Measurements from ENCODE around the gene PBX1.

Gene PBX1

DNA sequence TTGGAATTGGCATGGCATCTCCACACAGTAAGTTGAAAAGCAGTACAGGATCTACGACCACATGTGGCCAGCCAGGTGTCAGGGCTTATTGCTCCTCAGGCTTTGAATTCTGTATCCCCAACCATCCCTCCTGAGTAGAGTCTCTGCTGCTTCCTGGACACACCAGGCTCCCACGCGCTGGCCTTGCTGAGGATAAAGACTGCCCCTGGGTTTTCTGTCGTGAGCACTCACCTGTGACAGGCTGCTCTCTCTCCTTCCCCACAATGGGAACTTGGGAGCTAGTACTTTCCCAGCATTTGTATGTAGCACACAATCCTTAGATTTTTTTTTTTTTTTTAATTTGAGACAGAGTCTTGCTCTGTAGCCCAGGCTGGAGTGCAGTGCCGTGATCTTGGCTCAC, 33.6 kb downstream of the PBX1 start:
- TF ChIP-seq, protein P1, sequence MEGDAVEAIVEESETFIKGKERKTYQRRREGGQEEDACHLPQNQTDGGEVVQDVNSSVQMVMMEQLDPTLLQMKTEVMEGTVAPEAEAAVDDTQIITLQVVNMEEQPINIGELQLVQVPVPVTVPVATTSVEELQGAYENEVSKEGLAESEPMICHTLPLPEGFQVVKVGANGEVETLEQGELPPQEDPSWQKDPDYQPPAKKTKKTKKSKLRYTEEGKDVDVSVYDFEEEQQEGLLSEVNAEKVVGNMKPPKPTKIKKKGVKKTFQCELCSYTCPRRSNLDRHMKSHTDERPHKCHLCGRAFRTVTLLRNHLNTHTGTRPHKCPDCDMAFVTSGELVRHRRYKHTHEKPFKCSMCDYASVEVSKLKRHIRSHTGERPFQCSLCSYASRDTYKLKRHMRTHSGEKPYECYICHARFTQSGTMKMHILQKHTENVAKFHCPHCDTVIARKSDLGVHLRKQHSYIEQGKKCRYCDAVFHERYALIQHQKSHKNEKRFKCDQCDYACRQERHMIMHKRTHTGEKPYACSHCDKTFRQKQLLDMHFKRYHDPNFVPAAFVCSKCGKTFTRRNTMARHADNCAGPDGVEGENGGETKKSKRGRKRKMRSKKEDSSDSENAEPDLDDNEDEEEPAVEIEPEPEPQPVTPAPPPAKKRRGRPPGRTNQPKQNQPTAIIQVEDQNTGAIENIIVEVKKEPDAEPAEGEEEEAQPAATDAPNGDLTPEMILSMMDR (IDR thresholded peaks at IDR 0.05; ENCODE audit: low read depth, low read length, missing control alignments): no peak
- DNase-seq (ENCODE audit: low read depth): no peak
- no peak overlapping the region for H3K4me3 ChIP-seq (ENCODE audit: low read depth, low read length)
- in situ Hi-C loops (cut with HindIII; ENCODE audit: low sequenced_read_pairs): no loop called here

DNA sequence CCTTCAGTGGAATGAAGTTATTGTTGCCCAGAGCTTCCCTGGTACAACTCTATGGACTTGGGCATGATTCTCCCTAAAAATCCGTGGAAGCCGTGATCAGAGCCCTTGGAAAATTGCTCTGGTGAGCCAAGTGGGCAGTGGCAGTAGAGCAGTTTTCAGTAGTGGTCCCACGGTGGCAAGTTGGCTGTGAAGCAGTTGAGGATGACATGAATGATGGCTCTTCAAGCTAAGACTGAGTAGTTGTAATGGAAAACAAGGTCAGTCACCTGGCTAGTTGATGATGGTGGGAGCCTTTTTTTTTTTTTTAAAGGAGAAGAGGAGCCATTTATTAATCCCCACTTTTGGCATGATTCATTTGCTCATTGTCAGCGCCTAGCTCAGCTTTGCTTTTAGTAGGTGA, 36.2 kb downstream of the PBX1 start:
- TF ChIP-seq, protein P1 (IDR thresholded peaks at IDR 0.05; ENCODE audit: low read depth, low read length, missing control alignments): no peak
- no peak overlapping the region for H3K4me3 ChIP-seq (ENCODE audit: low read depth, low read length)
- in situ Hi-C loops (cut with HindIII; ENCODE audit: low sequenced_read_pairs): loop anchor here (5.0 kb wide), 1 partner anchor 33 kb away; no protein-coding TSS in a partner anchor

GRCh38 chr1:164596172-164596571, 37.2 kb downstream of the PBX1 start:
- no peak for DNase-seq (ENCODE audit: low read depth)
- TF ChIP-seq, protein P1 (IDR thresholded peaks at IDR 0.05; ENCODE audit: low read depth, low read length, missing control alignments): no peak
- in situ Hi-C loops (cut with HindIII; ENCODE audit: low sequenced_read_pairs): loop anchor here (5.0 kb wide), 1 partner anchor 34 kb away; no protein-coding TSS in a partner anchor
- no peak overlapping the region for H3K4me3 ChIP-seq (ENCODE audit: low read depth, low read length)

More for the DNA sequence above, 36.2 kb downstream of the PBX1 start:
- DNase-seq (ENCODE audit: low read depth): no peak

- in situ Hi-C loops (cut with HindIII; ENCODE audit: low sequenced_read_pairs): loop anchor here (5.0 kb wide), 1 partner anchor 36 kb away; no protein-coding TSS in a partner anchor
- TF ChIP-seq, protein P1 (IDR thresholded peaks at IDR 0.05; ENCODE audit: low read depth, low read length, missing control alignments): no peak
These were observed 39.7 kb downstream of the PBX1 start for GRCh38 chr1:164598719-164599118.

GRCh38 chr1:164599272-164599671, 40.3 kb downstream of the PBX1 start:
- no peak overlapping the region for H3K4me3 ChIP-seq (ENCODE audit: low read depth, low read length)
- TF ChIP-seq, protein P1 (IDR thresholded peaks at IDR 0.05; ENCODE audit: low read depth, low read length, missing control alignments): no peak
- in situ Hi-C loops (cut with HindIII; ENCODE audit: low sequenced_read_pairs): loop anchor here (5.0 kb wide), 1 partner anchor 37 kb away; no protein-coding TSS in a partner anchor
- no peak for DNase-seq (ENCODE audit: low read depth)

More at GRCh38 chr1:164598719-164599118, 39.7 kb downstream of the PBX1 start:
- no peak overlapping the region for H3K4me3 ChIP-seq (ENCODE audit: low read depth, low read length)
- no peak for DNase-seq (ENCODE audit: low read depth)

DNA sequence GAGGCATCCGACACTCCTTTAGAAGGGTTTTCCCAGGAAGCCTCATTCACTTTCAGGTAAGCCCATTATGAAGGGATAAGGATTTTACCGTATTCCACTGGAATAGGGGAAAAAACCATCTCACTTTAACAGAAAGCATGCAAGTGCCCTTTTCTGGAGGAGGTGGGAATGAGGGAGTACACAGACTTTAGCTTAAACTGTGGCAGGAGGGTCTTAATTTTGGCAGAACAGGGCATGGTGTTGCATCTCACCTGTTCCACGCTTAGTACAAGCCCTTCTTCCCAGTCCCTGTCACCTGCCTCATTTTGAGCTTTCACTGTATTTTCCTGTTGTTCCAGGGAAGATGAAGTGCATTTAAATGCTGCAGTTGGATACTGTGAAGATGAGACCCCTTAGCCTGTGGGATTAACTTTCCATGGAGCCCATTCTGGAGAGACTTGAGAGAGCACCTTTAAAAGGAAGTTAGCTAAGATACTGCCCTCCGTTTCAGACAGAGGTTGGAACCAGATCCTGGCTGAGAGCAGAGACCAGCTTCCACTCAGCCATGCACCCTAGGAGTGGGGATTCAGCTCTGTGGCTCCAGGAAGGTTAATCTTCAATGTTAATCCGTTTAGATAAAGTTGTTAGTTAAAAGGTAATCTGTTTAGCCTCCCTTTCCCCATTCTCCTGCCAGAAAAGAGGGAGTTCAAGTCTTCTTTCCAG, 42.6 kb downstream of the PBX1 start:
- no peak overlapping the region for H3K4me3 ChIP-seq (ENCODE audit: low read depth, low read length)
- TF ChIP-seq, protein P1 (IDR thresholded peaks at IDR 0.05; ENCODE audit: low read depth, low read length, missing control alignments): no peak
- in situ Hi-C loops (cut with HindIII; ENCODE audit: low sequenced_read_pairs): no loop called here
- no peak for DNase-seq (ENCODE audit: low read depth)
